ENCODE data around the gene SPATA20. TPM values are rescaled to one million over a fixed set of nuclear protein-coding genes. Genes with fewer than 3 reads are reported as not detected.

Gene SPATA20
- total and polyA plus RNA-seq, 2 of the 8 experiments (the other 6 are each of a cell fraction or from before 2014, with no cell fraction given): 16.2 to 17.5 TPM

GRCh38 chr17:50558581-50558940, 11.6 kb downstream of the SPATA20 start:
- DNase-seq (ENCODE audit: low read depth in 1 of 2, low spot score in 2 of 2) (no peak), FAIRE-seq (no peak)
- Histone ChIP-seq H2AFZ (ENCODE audit: low read length) (no peak overlapping the region), H3K4me2 (ENCODE audit: insufficient read depth in 1 of 2, low read depth in 2 of 2, low read length in 2 of 2) (peak overlapping the region; percentile 75 to 91), H3K4me1 (replicated peaks in 1 of 4; ENCODE audit: control insufficient read depth in 3 of 4, insufficient read depth in 4 of 4, low read length in 3 of 4) (peaks cover 0 to 19% (median 11%) of the 10 kb centered on the region in 4 experiments; a peak in 6 of 7 replicates), H3K9me3 (ENCODE audit: insufficient read depth in 2 of 2, low read depth in 1 of 2, low read length in 1 of 2) (no peaks in the 10 kb centered on the region), H3K23ac (ENCODE audit: insufficient read length) (no peak overlapping the region), H3K23me2 (ENCODE audit: low read depth, low read length) (peaks cover 17% of the 10 kb centered on the region; the same call in 1 of the 2 replicates), H3K9ac (replicated peaks in 1 of 4; ENCODE audit: extremely low read depth in 1 of 4, low read depth in 3 of 4, low read length in 3 of 4) (no peak overlapping the region), H3K4ac (replicated peaks; ENCODE audit: insufficient read length, low read depth, low read length) (no peak overlapping the region), H4K5ac (ENCODE audit: insufficient read length, low read depth, low read length) (no peak overlapping the region), H2BK15ac (ENCODE audit: low read length) (no peak overlapping the region), H4K8ac (ENCODE audit: extremely low read depth, insufficient read depth, low read length) (no peak overlapping the region), H2BK20ac (ENCODE audit: low read length) (no peak overlapping the region), H2AK5ac (ENCODE audit: low read depth, low read length) (no peak overlapping the region), H3K27ac (ENCODE audit: low read depth, low read length) (no peak overlapping the region), H3K14ac (ENCODE audit: insufficient read length) (no peak overlapping the region), H4K20me1 (replicated peaks in 1 of 2; ENCODE audit: control insufficient read depth in 1 of 2, insufficient read depth in 2 of 2, low read length in 2 of 2) (peaks cover 4% of the 10 kb centered on the region in 2 experiments), H3K18ac (ENCODE audit: extremely low read depth, low read length) (no peak overlapping the region; the same call in 1 of the 2 replicates), H3K79me1 (ENCODE audit: low read depth, low read length) (no peaks in the 10 kb centered on the region), H3K36me3 (ENCODE audit: control insufficient read depth in 2 of 4, insufficient read depth in 4 of 4, low read length in 3 of 4) (no peaks in the 10 kb centered on the region), H4K91ac (replicated peaks; ENCODE audit: insufficient read length, low read length) (no peak overlapping the region), H3K56ac (replicated peaks; ENCODE audit: insufficient read length, low read depth, low read length) (no peak overlapping the region), H2BK120ac (replicated peaks; ENCODE audit: low read depth, low read length) (no peak overlapping the region), H3K4me3 (ENCODE audit: extremely low read depth in 1 of 4, insufficient read depth in 2 of 4, low read depth in 3 of 4, low read length in 4 of 4) (peak overlapping the region; percentile 35 to 63 (median 51)), H3K79me2 (ENCODE audit: control insufficient read depth in 1 of 2, insufficient read depth in 2 of 2, low read length in 2 of 2) (no peaks in the 10 kb centered on the region), H2BK5ac (ENCODE audit: low read depth, low read length) (no peak overlapping the region), H2BK12ac (ENCODE audit: low read depth, low read length) (no peak overlapping the region), H3K27me3 (replicated peaks in 1 of 4; ENCODE audit: control insufficient read depth in 3 of 4, extremely low read depth in 1 of 4, insufficient read depth in 3 of 4, low read length in 3 of 4) (peaks cover 22 to 55% (median 46%) of the 10 kb centered on the region in 4 experiments)
- ChIA-PET CTCF (ENCODE audit: partially characterized antibody) (interaction anchor here (1.9 to 12.4 kb wide), 2 partner anchors 62 to 137 kb away, joined by 4 to 112 read pairs; no protein-coding TSS in a partner anchor), POLR2A (ENCODE audit: partially characterized antibody) (no interaction called here)
- WGBS, 2 experiments (ENCODE audit: extremely low coverage in 1 of 2, insufficient coverage in 1 of 2, insufficient read length in 1 of 2, insufficient replicate concordance in 2 of 2, low coverage in 1 of 2, low lambda C conversion rate in 2 of 2, missing lambda C conversion rate in 1 of 2): 13% methylated on average over 18 of the region's 18 CpGs; no CpG with 5 or more reads in 1 of the 2 experiments
- TF ChIP-seq CTCF (IDR thresholded peaks at IDR 0.05; ENCODE audit: control extremely low read depth in 1 of 3, insufficient read depth in 1 of 3, low read depth in 1 of 3, low read length in 3 of 3) (peak in 1 of 3 experiments; percentile 22; a peak in 1 of 4 replicates), POU5F1 (IDR thresholded peaks at IDR 0.05; ENCODE audit: low read depth, low read length) (no peak), NRF1 (IDR thresholded peaks at IDR 0.05; ENCODE audit: low read depth, low read length) (no peak), SUZ12 (IDR thresholded peaks at IDR 0.05; ENCODE audit: low read length) (0 out of 2 replicates have a peak, but pooled peaks have one; percentile 4), CBX5 (IDR thresholded peaks at IDR 0.05; ENCODE audit: low read depth, low read length) (no peak), KDM5A (IDR thresholded peaks at IDR 0.05; ENCODE audit: low read length) (no peak), RAD21 (IDR thresholded peaks at IDR 0.05 in 1 of 2, conservative IDR thresholded peaks at IDR 0.05 in 1 of 2; ENCODE audit: low read depth in 2 of 2, low read length in 2 of 2) (0 out of 4 replicates have a peak, but pooled peaks of 1 of the 2 experiments have one; percentile 2), CHD1 (IDR thresholded peaks at IDR 0.05; ENCODE audit: low read depth, low read length) (no peak)
- TF ChIP-seq, protein P1, sequence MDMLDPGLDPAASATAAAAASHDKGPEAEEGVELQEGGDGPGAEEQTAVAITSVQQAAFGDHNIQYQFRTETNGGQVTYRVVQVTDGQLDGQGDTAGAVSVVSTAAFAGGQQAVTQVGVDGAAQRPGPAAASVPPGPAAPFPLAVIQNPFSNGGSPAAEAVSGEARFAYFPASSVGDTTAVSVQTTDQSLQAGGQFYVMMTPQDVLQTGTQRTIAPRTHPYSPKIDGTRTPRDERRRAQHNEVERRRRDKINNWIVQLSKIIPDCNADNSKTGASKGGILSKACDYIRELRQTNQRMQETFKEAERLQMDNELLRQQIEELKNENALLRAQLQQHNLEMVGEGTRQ (IDR thresholded peaks at IDR 0.05; ENCODE audit: low read length): no peak
